ENCODE measurements around the gene C10orf90. TPM values are rescaled to one million over a fixed set of nuclear protein-coding genes. Genes with fewer than 3 reads are reported as not detected.

Gene C10orf90
- total and polyA plus RNA-seq, 2 of the 8 experiments (the other 6 are each of a cell fraction or from before 2014, with no cell fraction given), result 0.21 TPM; not detected in 1

DNA sequence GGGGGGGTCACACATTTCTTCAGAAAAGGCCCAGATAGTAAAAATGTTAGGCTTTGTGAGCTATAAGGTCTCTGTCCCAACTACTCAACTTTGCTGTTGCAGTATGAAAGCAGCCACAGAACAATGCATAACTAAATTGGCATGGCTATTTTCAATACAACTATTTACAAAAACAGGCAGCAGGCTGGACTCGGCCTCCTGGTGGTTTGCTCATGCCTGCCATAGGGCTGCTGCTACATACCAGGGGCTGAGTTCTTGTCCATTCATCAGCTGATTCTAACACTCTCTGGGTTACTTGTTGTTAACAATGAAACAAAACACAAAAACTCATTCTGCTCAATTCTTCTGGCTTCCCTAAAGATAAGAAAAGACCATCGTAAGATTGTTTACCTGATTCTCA is 172.8 kb downstream of the C10orf90 start:
- WGBS, 2 experiments (ENCODE audit: extremely low coverage in 1 of 2, insufficient coverage in 1 of 2, insufficient read length in 1 of 2, insufficient replicate concordance in 2 of 2, low coverage in 1 of 2, low lambda C conversion rate in 2 of 2, missing lambda C conversion rate in 1 of 2), result 92% methylated on average over 2 of the region's 2 CpGs; no CpG with 5 or more reads in 1 of the 2 experiments
- Histone ChIP-seq H3K79me2 (ENCODE audit: control insufficient read depth in 1 of 2, insufficient read depth in 2 of 2, low read length in 2 of 2) (no peaks in the 10 kb centered on the region), H2BK20ac (ENCODE audit: low read length) (no peak overlapping the region), H3K4me1 (replicated peaks in 1 of 4; ENCODE audit: control insufficient read depth in 3 of 4, insufficient read depth in 4 of 4, low read length in 3 of 4) (no peaks in the 10 kb centered on the region), H4K5ac (ENCODE audit: insufficient read length, low read depth, low read length) (no peak overlapping the region), H3K36me3 (ENCODE audit: control insufficient read depth in 2 of 4, insufficient read depth in 4 of 4, low read length in 3 of 4) (no peaks in the 10 kb centered on the region), H3K9me3 (ENCODE audit: insufficient read depth in 2 of 2, low read depth in 1 of 2, low read length in 1 of 2) (no peaks in the 10 kb centered on the region), H2BK15ac (ENCODE audit: low read length) (no peak overlapping the region), H3K9ac (replicated peaks in 1 of 4; ENCODE audit: extremely low read depth in 1 of 4, low read depth in 3 of 4, low read length in 3 of 4) (no peak overlapping the region), H2BK5ac (ENCODE audit: low read depth, low read length) (no peak overlapping the region), H2AK5ac (ENCODE audit: low read depth, low read length) (no peak overlapping the region), H3K56ac (replicated peaks; ENCODE audit: insufficient read length, low read depth, low read length) (no peak overlapping the region), H4K91ac (replicated peaks; ENCODE audit: insufficient read length, low read length) (no peak overlapping the region), H3K4ac (replicated peaks; ENCODE audit: insufficient read length, low read depth, low read length) (no peak overlapping the region), H3K27me3 (replicated peaks in 1 of 4; ENCODE audit: control insufficient read depth in 3 of 4, extremely low read depth in 1 of 4, insufficient read depth in 3 of 4, low read length in 3 of 4) (no peaks in the 10 kb centered on the region), H3K18ac (ENCODE audit: extremely low read depth, low read length) (no peak overlapping the region), H3K14ac (ENCODE audit: insufficient read length) (no peak overlapping the region), H3K4me3 (ENCODE audit: extremely low read depth in 1 of 4, insufficient read depth in 2 of 4, low read depth in 3 of 4, low read length in 4 of 4) (no peak overlapping the region), H2AFZ (ENCODE audit: low read length) (no peak overlapping the region), H3K23me2 (ENCODE audit: low read depth, low read length) (peaks cover 3% of the 10 kb centered on the region; the same call in 1 of the 2 replicates), H2BK120ac (replicated peaks; ENCODE audit: low read depth, low read length) (no peak overlapping the region), H3K4me2 (ENCODE audit: insufficient read depth in 1 of 2, low read depth in 2 of 2, low read length in 2 of 2) (no peak overlapping the region), H4K8ac (ENCODE audit: extremely low read depth, insufficient read depth, low read length) (no peak overlapping the region), H3K79me1 (ENCODE audit: low read depth, low read length) (no peaks in the 10 kb centered on the region), H2BK12ac (ENCODE audit: low read depth, low read length) (no peak overlapping the region), H4K20me1 (replicated peaks in 1 of 2; ENCODE audit: control insufficient read depth in 1 of 2, insufficient read depth in 2 of 2, low read length in 2 of 2) (no peaks in the 10 kb centered on the region), H3K23ac (ENCODE audit: insufficient read length) (no peak overlapping the region), H3K27ac (ENCODE audit: low read depth, low read length) (no peak overlapping the region)
- ChIA-PET CTCF (ENCODE audit: partially characterized antibody) (interaction anchor here (1.8 kb wide), 1 partner anchor 10 kb away, joined by 6 read pairs; no protein-coding TSS in a partner anchor), POLR2A (ENCODE audit: partially characterized antibody) (no interaction called here)
- FAIRE-seq (no peak), DNase-seq (ENCODE audit: low read depth in 1 of 2, low spot score in 2 of 2) (no peak)
- no peak for TF ChIP-seq KDM5A (IDR thresholded peaks at IDR 0.05; ENCODE audit: low read length)
- no peak for TF ChIP-seq POLR2AphosphoS5 (IDR thresholded peaks at IDR 0.05; ENCODE audit: low read depth, low read length)
- TF ChIP-seq SIN3A (conservative IDR thresholded peaks at IDR 0.05 in 1 of 2, IDR thresholded peaks at IDR 0.05 in 1 of 2; ENCODE audit: low read depth in 1 of 2, low read length in 2 of 2), result no peak
- no peak for TF ChIP-seq BACH1 (IDR thresholded peaks at IDR 0.05; ENCODE audit: low read length)
- TF ChIP-seq, protein P1, sequence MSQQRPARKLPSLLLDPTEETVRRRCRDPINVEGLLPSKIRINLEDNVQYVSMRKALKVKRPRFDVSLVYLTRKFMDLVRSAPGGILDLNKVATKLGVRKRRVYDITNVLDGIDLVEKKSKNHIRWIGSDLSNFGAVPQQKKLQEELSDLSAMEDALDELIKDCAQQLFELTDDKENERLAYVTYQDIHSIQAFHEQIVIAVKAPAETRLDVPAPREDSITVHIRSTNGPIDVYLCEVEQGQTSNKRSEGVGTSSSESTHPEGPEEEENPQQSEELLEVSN (IDR thresholded peaks at IDR 0.05), result no peak
- no peak for TF ChIP-seq SP2 (IDR thresholded peaks at IDR 0.05; ENCODE audit: low read length)
- no peak for TF ChIP-seq RAD21 (IDR thresholded peaks at IDR 0.05 in 1 of 2, conservative IDR thresholded peaks at IDR 0.05 in 1 of 2; ENCODE audit: low read depth in 2 of 2, low read length in 2 of 2)
- TF ChIP-seq FOSL1 (IDR thresholded peaks at IDR 0.05; ENCODE audit: insufficient read depth, low read depth, low read length), result no peak
- no peak for TF ChIP-seq CREB1 (IDR thresholded peaks at IDR 0.05)
- no peak for TF ChIP-seq BCL11A (IDR thresholded peaks at IDR 0.05; ENCODE audit: low read depth in 2 of 2, low read length in 2 of 2)
- no peak for TF ChIP-seq CHD1 (IDR thresholded peaks at IDR 0.05; ENCODE audit: low read depth, low read length)
- TF ChIP-seq MAFK (IDR thresholded peaks at IDR 0.05; ENCODE audit: low read depth, low read length), result no peak
- TF ChIP-seq SAP30 (IDR thresholded peaks at IDR 0.05; ENCODE audit: insufficient read depth, insufficient replicate concordance, low read length), result no peak
- TF ChIP-seq JUND (IDR thresholded peaks at IDR 0.05; ENCODE audit: low read length), result no peak
- TF ChIP-seq SIX5 (IDR thresholded peaks at IDR 0.05; ENCODE audit: low read depth, low read length), result no peak

All from H1 (cell line).